ENCODE results near the gene TC2N. TPM values are rescaled to one million over a fixed set of nuclear protein-coding genes. Genes with fewer than 3 reads are reported as not detected.

TC2N gene
- total and polyA plus RNA-seq, 2 of the 4 experiments (the other 2 are of a cell fraction): 0.03 to 0.18 TPM

DNA sequence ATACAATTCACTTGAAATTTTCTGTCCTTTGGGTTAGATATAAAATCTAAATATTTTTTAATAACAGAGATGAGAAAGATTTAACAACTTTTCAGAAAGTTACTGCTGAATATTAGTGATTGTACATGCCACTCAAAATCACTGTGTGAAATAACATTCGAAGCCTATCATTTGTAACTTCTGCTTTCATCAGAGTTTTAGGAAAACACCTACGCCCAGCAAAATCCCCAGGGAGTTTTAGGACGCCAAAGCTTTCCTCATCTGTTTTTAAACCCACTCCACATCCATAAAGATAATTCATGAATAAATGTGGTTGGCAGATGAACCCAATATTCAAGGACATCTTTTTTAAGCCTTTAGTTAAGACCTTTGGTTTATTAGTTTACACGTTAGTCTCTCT, 23.9 kb downstream of the TC2N start:
- BruUV-seq (replicated peaks): no TSS peak
- Histone ChIP-seq H3K79me1 (ENCODE audit: low read depth in 1 of 2, low read length in 2 of 2) (no peaks in the 10 kb centered on the region), H2BK20ac (ENCODE audit: low read depth, low read length) (no peak overlapping the region), H2AFZ (replicated peaks; ENCODE audit: low read length, poor library complexity) (no peak overlapping the region), H4K20me1 (ENCODE audit: insufficient read depth, low read length) (no peaks in the 10 kb centered on the region), H3K23ac (ENCODE audit: low read depth, low read length) (no peak overlapping the region), H3K4me3 (ENCODE audit: insufficient read depth, low read depth, low read length) (no peak overlapping the region), H4K5ac (ENCODE audit: low read depth, low read length) (no peak overlapping the region), H2BK15ac (ENCODE audit: low read depth, low read length) (no peak overlapping the region), H2BK5ac (ENCODE audit: low read depth, low read length, poor library complexity, severe bottlenecking) (no peak overlapping the region), H2AK9ac (replicated peaks; ENCODE audit: low read depth, low read length, poor library complexity) (no peak overlapping the region), H2AK5ac (ENCODE audit: low read depth, low read length) (no peak overlapping the region), H3K4me1 (ENCODE audit: control insufficient read depth, insufficient read depth, low read length) (no peaks in the 10 kb centered on the region), H3K27ac (ENCODE audit: insufficient read depth, low read length) (no peak overlapping the region), H3K36me3 (ENCODE audit: control insufficient read depth, insufficient read depth, low read length) (no peaks in the 10 kb centered on the region), H3K18ac (ENCODE audit: low read depth, low read length) (no peak overlapping the region), H2BK120ac (ENCODE audit: low read depth, low read length) (no peak overlapping the region), H4K91ac (ENCODE audit: insufficient read depth, low read depth, low read length) (no peak overlapping the region), H3K56ac (ENCODE audit: extremely low read depth, insufficient read depth, low read length) (no peak overlapping the region), H3K9me1 (ENCODE audit: insufficient read depth, low read length) (no peaks in the 10 kb centered on the region), H3K4ac (ENCODE audit: low read depth, low read length) (no peak overlapping the region), H3K4me2 (ENCODE audit: low read depth, low read length) (no peak overlapping the region), H3K9me3 (ENCODE audit: control insufficient read depth, insufficient read depth, low read length) (no peaks in the 10 kb centered on the region), H3K14ac (replicated peaks; ENCODE audit: low read depth, low read length) (no peak overlapping the region), H4K8ac (ENCODE audit: low read depth in 2 of 2, low read length in 2 of 2) (no peak overlapping the region), H3K9ac (ENCODE audit: low read depth, low read length) (no peak overlapping the region), H3K27me3 (ENCODE audit: control insufficient read depth, insufficient read depth, low read length) (peaks cover 2% of the 10 kb centered on the region)
- ChIA-PET CTCF (interaction anchor here (0.9 kb wide), 1 partner anchor 8 kb away, joined by 3 read pairs; no protein-coding TSS in a partner anchor), POLR2A (ENCODE audit: unreplicated experiment) (no interaction called here)
- no CpG with 5 or more reads among the region's 4 CpGs for WGBS, 2 experiments (ENCODE audit: extremely low coverage in 2 of 2, insufficient read length in 1 of 2)
- intact Hi-C loops (cut with micrococcal nuclease) (no loop called here), in situ Hi-C loops (cut with MboI; ENCODE audit: low sequenced_read_pairs) (no loop called here), dilution Hi-C loops (cut with HindIII; ENCODE audit: low sequenced_read_pairs, unreplicated experiment) (no loop called here)
- TF ChIP-seq MAFK (IDR thresholded peaks at IDR 0.05; ENCODE audit: low read depth, low read length) (no peak), NFE2L2 (IDR thresholded peaks at IDR 0.05; ENCODE audit: low read depth, low read length) (no peak), RAD21 (IDR thresholded peaks at IDR 0.05; ENCODE audit: low read length) (no peak), MAZ (IDR thresholded peaks at IDR 0.05; ENCODE audit: borderline replicate concordance, low read depth, low read length) (no peak), RFX5 (IDR thresholded peaks at IDR 0.05; ENCODE audit: low read depth, low read length) (no peak), POLR2A (IDR thresholded peaks at IDR 0.05; ENCODE audit: low read depth, low read length) (no peak)
- DNase-seq (no peak), ATAC-seq (ENCODE audit: low read depth) (no peak)
